CD14-positive monocyte (primary cell): Measurements from ENCODE around the gene ELMOD1. TPM values are rescaled to one million over a fixed set of nuclear protein-coding genes. Genes with fewer than 3 reads are reported as not detected.
A peak's percentile ranks its signal among the peaks of the same experiment; 100 is the strongest.

Source experiments
- DNase-seq, 3 donors: peaks; one replicate each; pipeline ENCODE4 v3.0.0-alpha.2; 2011 to 2022
- H2AFZ ChIP-seq: 2 replicates; pipeline ENCODE4 v1.6.0; 2012; ENCODE audit warnings: mild to moderate bottlenecking, low read depth, low read length, inconsistent platforms; ENCODE audit not compliant: insufficient read depth, poor library complexity, severe bottlenecking
- H3K27ac ChIP-seq, 2 donors: 1 replicate in 1 of 2; 2 replicates in 1 of 2; pipeline ENCODE4 v1.5.1; 2012 to 2013; ENCODE audit warnings: low read length in 2 of 2, control low read depth in 1 of 2, inconsistent platforms in 1 of 2, low read depth in 1 of 2, mild to moderate bottlenecking in 1 of 2
- H3K27me3 ChIP-seq, 2 donors: one replicate each; pipeline versions ENCODE4 v1.6.0 to v1.6.1; 2011 to 2013; ENCODE audit warnings: low read length in 2 of 2; ENCODE audit not compliant: control insufficient read depth in 2 of 2, insufficient read depth in 2 of 2
- H3K36me3 ChIP-seq, 2 donors: replicated peaks in 1 of 2; 1 replicate in 1 of 2; 2 replicates in 1 of 2; pipeline versions ENCODE4 v1.5.1 to v1.6.1; 2012 to 2013; ENCODE audit warnings: low read length in 2 of 2, control low read depth in 1 of 2, inconsistent platforms in 1 of 2, mild to moderate bottlenecking in 1 of 2; ENCODE audit not compliant: insufficient read depth in 2 of 2, control insufficient read depth in 1 of 2
- H3K4me1 ChIP-seq, 2 donors: 1 replicate in 1 of 2; 2 replicates in 1 of 2; pipeline versions ENCODE4 v1.5.1 to v1.6.1; 2012 to 2013; ENCODE audit warnings: low read length in 2 of 2, control low read depth in 1 of 2, inconsistent platforms in 1 of 2, mild to moderate bottlenecking in 1 of 2, moderate library complexity in 1 of 2; ENCODE audit not compliant: insufficient read depth in 2 of 2, control insufficient read depth in 1 of 2
- H3K4me2 ChIP-seq: replicated peaks from 2 replicates; pipeline ENCODE3; 2012; ENCODE audit warnings: low read length, moderate library complexity, mild to moderate bottlenecking; ENCODE audit not compliant: poor library complexity, severe bottlenecking; ENCODE audit errors: extremely low read depth
- H3K4me3 ChIP-seq, 3 experiments: fragments of 200-600 bp in 1 of 3; sonication (generic) in 1 of 3; replicated peaks in 1 of 3; 1 replicate in 2 of 3; 2 replicates in 1 of 3; pipeline ENCODE4 v1.5.1; 2011 to 2013; ENCODE audit warnings: low read length in 3 of 3, mild to moderate bottlenecking in 3 of 3, control low read depth in 2 of 3, low read depth in 2 of 3, inconsistent platforms in 1 of 3, moderate library complexity in 1 of 3
- H3K79me2 ChIP-seq: 2 replicates; pipeline ENCODE4 v1.6.0; 2012; ENCODE audit warnings: mild to moderate bottlenecking, control low read depth, inconsistent platforms, low read length, moderate library complexity; ENCODE audit not compliant: insufficient read depth
- H3K9ac ChIP-seq: 2 replicates; pipeline ENCODE4 v1.6.0; 2017; ENCODE audit warnings: low read length, mild to moderate bottlenecking; ENCODE audit not compliant: insufficient read depth, poor library complexity, severe bottlenecking
- H3K9me3 ChIP-seq, 2 donors: replicated peaks in 1 of 2; 1 replicate in 1 of 2; 2 replicates in 1 of 2; pipeline versions ENCODE4 v1.5.1 to v1.6.1; 2012 to 2013; ENCODE audit warnings: low read length in 2 of 2, control low read depth in 1 of 2; ENCODE audit not compliant: control insufficient read depth in 1 of 2, insufficient read depth in 1 of 2
- H4K20me1 ChIP-seq: 2 replicates; pipeline ENCODE4 v1.6.0; 2012; ENCODE audit warnings: mild to moderate bottlenecking, low read length, control low read depth, moderate library complexity; ENCODE audit not compliant: insufficient read depth
- H3K27ac Mint-ChIP-seq, 7 donors: one replicate each; pipeline ENCODE4 v1.8.0; 2020; ENCODE audit warnings: mild to moderate bottlenecking in 7 of 7, mixed read lengths in 7 of 7, moderate library complexity in 6 of 7, inconsistent platforms in 2 of 7
- H3K27me3 Mint-ChIP-seq, 3 donors: one replicate each; pipeline ENCODE4 v1.8.0; 2021 to 2022; ENCODE audit warnings: low read depth in 3 of 3, mild to moderate bottlenecking in 3 of 3, mixed read lengths in 3 of 3, moderate library complexity in 3 of 3, inconsistent platforms in 1 of 3
- H3K36me3 Mint-ChIP-seq, 2 donors: one replicate each; pipeline ENCODE4 v1.8.0; 2020; ENCODE audit warnings: mixed read lengths in 2 of 2, inconsistent platforms in 1 of 2, mild to moderate bottlenecking in 1 of 2
- H3K4me1 Mint-ChIP-seq: one replicate; pipeline ENCODE4 v1.8.0; 2020; ENCODE audit warnings: mild to moderate bottlenecking, mixed read lengths
- H3K4me3 Mint-ChIP-seq, 2 donors: one replicate each; pipeline ENCODE4 v1.8.0; 2020; ENCODE audit warnings: mild to moderate bottlenecking in 2 of 2, mixed read lengths in 2 of 2, moderate library complexity in 1 of 2
- H3K9me3 Mint-ChIP-seq, 7 donors: one replicate each; pipeline ENCODE4 v1.8.0; 2020 to 2022; ENCODE audit warnings: mixed read lengths in 7 of 7, mild to moderate bottlenecking in 6 of 7, moderate library complexity in 6 of 7, inconsistent platforms in 2 of 7
- WGBS: methylation state at CpG from one replicate; pipeline ENCODE4 v1.1.5; 2013; ENCODE audit warnings: missing lambda C conversion rate; ENCODE audit not compliant: insufficient coverage; 5-methylcytosine and 5-hydroxymethylcytosine counted together
- intact Hi-C, 2 donors: fragments of 100-400 bp; cut with micrococcal nuclease; formaldehyde crosslinking; loops; one replicate each; pipeline versions ENCODE4 v1.15.0 to v1.15.1; 2023
- polyA plus RNA-seq, 3 donors: library from polyadenylated mRNA; depleted of rRNA in 1 of 3; unstranded in 2 of 3; stranded (reverse) in 1 of 3; fragments of 300-500 nt in 2 of 3; fragments of >200 nt in 1 of 3; fragmentation: Illumina TruSeq in 2 of 3; gene quantifications; 1 replicate in 2 of 3; 2 replicates in 1 of 3; pipeline ENCODE4 v1.2.3, GENCODE V29; 2012 to 2021
- TF ChIP-seq, protein P1 (sequence below): fragments of 200-600 bp; IDR thresholded peaks from one replicate; pipeline ENCODE4 v1.8.0; 2022; ENCODE audit warnings: antibody characterized with exemption, mild to moderate bottlenecking

Gene ELMOD1
- polyA plus RNA-seq, 3 donors, result not detected

DNA sequence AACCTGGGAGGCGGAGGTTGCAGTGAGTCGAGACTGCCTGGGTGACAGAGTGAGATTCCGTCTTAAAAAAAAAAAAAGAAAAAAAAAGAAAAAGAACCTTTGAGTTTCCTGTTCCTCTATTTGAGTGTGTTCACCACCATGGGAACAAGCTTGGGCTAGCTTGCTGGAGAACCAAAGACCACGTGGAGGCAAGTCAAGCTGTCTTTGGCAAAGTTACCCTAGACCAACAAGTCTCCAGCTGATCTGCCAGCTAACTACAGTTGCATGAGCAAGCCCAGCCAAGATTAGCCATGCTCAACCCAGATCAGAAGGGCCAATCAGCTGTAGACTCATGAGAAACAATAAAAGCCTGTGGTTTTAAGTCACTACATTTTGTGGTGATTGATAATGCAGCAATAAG lies 91.2 kb downstream of the ELMOD1 start:
- intact Hi-C loops, result no loop called here

DNA sequence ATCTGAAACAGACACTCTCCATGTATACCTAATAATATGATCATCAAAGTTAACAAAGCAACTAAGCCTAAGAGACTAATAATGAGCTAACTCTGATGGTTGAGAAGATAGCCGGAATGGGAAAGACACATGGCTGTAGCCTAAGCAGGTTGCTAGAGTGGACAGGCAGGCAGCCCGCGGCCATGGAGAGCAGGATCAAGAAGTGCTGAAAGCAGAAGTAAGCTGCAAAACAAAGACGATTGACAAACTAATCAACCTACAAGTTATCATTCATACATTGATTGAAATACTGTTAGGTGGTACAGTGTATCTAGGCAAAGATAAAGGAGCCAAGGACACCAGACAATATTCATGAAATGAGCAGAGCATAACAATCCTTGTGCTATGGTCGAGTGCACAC lies 91.6 kb downstream of the ELMOD1 start:
- Mint-ChIP-seq H3K27ac (peak overlapping the region in 4 of 7 donors; percentile 3 to 85 (median 69)), H3K4me1 (peaks cover 19% of the 10 kb centered on the region), H3K4me3 (peak overlapping the region; percentile 10 to 41), H3K27me3 (peaks cover 0 to 4% (median 3%) of the 10 kb centered on the region in 3 donors), H3K9me3 (peaks cover 0 to 6% (median 0%) of the 10 kb centered on the region in 7 donors), H3K36me3 (no peaks in the 10 kb centered on the region)
- Histone ChIP-seq H3K9ac (no peak overlapping the region), H3K4me1 (peaks cover 21 to 22% of the 10 kb centered on the region in 2 donors), H3K79me2 (no peaks in the 10 kb centered on the region), H3K36me3 (no peaks in the 10 kb centered on the region), H3K4me3 (peak overlapping the region in 1 of 3 experiments; percentile 50), H3K4me2 (peak overlapping the region; percentile 49), H4K20me1 (no peaks in the 10 kb centered on the region), H3K27me3 (no peaks in the 10 kb centered on the region), H2AFZ (peak overlapping the region; percentile 21), H3K27ac (peak overlapping the region; percentile 23 to 50), H3K9me3 (no peaks in the 10 kb centered on the region)
- TF ChIP-seq, protein P1, sequence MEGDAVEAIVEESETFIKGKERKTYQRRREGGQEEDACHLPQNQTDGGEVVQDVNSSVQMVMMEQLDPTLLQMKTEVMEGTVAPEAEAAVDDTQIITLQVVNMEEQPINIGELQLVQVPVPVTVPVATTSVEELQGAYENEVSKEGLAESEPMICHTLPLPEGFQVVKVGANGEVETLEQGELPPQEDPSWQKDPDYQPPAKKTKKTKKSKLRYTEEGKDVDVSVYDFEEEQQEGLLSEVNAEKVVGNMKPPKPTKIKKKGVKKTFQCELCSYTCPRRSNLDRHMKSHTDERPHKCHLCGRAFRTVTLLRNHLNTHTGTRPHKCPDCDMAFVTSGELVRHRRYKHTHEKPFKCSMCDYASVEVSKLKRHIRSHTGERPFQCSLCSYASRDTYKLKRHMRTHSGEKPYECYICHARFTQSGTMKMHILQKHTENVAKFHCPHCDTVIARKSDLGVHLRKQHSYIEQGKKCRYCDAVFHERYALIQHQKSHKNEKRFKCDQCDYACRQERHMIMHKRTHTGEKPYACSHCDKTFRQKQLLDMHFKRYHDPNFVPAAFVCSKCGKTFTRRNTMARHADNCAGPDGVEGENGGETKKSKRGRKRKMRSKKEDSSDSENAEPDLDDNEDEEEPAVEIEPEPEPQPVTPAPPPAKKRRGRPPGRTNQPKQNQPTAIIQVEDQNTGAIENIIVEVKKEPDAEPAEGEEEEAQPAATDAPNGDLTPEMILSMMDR, result no peak
- intact Hi-C loops, result no loop called here
- 67% methylated on average over 1 of the region's 5 CpGs for WGBS
- peak in 1 of 3 donors; percentile 4 for DNase-seq

More for the DNA sequence above, 91.2 kb downstream of the ELMOD1 start:
- Histone ChIP-seq H3K79me2 (no peaks in the 10 kb centered on the region), H3K27me3 (no peaks in the 10 kb centered on the region), H3K4me2 (peak overlapping the region; percentile 49), H3K4me1 (peaks cover 21 to 22% of the 10 kb centered on the region in 2 donors), H3K9me3 (no peaks in the 10 kb centered on the region), H3K4me3 (peak overlapping the region in 1 of 3 experiments; percentile 50), H2AFZ (peak overlapping the region; percentile 21), H3K36me3 (no peaks in the 10 kb centered on the region), H3K27ac (peak overlapping the region in 1 of 2 donors; percentile 50), H4K20me1 (no peaks in the 10 kb centered on the region), H3K9ac (no peak overlapping the region)
- Mint-ChIP-seq H3K27ac (peak overlapping the region in 3 of 7 donors; percentile 71 to 85 (median 80)), H3K27me3 (peaks cover 0 to 4% (median 3%) of the 10 kb centered on the region in 3 donors), H3K4me1 (peaks cover 19% of the 10 kb centered on the region), H3K4me3 (no peak overlapping the region), H3K9me3 (peaks cover 0 to 6% (median 0%) of the 10 kb centered on the region in 7 donors), H3K36me3 (no peaks in the 10 kb centered on the region)
- TF ChIP-seq, protein P1, result no peak
- DNase-seq, result peak in 1 of 3 donors; percentile 20
- WGBS, result 61% methylated on average over 4 of the region's 4 CpGs
